Subcutaneous adipose tissue (tissue), 4 donors: ENCODE measurements around the gene ADGRL2. TPM values are rescaled to one million over a fixed set of nuclear protein-coding genes. Genes with fewer than 3 reads are reported as not detected.

ENCODE experiments used
- total RNA-seq, 4 donors: library from RNA; depleted of rRNA; stranded (reverse); fragments of >200 nt; gene quantifications; one replicate each; pipeline ENCODE4 v1.1.0, GENCODE V29; 2016
- TF ChIP-seq, protein P1 (sequence below): fragments of 450-650 bp; IDR thresholded peaks from one replicate; pipeline ENCODE4 v1.5.1; 2016; ENCODE audit warnings: low read depth, mild to moderate bottlenecking, control low read depth, antibody characterized with exemption, moderate library complexity

The ADGRL2 gene
- total RNA-seq, 4 donors from 2014 or later, result 59.7 to 74.2 (median 69.0) TPM

DNA sequence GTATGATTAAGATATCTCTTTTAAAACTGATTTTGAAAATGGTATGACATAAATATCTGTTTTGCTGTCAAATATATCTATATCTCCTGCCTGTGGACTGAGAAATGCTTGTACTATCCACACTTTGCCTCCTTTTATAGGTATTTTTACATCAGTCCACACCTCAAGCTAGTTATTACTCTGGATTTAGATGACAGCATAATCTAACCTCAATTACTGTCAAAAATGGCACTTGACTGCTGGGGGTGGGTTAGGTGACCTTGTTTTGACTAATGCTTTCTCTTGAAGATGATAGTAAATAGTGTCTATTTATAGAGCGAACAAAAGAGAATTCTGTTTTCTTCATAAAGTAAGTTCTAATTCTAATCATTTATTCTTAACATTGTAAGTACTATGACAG lies 9.1 kb downstream of the ADGRL2 start:
- TF ChIP-seq, protein P1, sequence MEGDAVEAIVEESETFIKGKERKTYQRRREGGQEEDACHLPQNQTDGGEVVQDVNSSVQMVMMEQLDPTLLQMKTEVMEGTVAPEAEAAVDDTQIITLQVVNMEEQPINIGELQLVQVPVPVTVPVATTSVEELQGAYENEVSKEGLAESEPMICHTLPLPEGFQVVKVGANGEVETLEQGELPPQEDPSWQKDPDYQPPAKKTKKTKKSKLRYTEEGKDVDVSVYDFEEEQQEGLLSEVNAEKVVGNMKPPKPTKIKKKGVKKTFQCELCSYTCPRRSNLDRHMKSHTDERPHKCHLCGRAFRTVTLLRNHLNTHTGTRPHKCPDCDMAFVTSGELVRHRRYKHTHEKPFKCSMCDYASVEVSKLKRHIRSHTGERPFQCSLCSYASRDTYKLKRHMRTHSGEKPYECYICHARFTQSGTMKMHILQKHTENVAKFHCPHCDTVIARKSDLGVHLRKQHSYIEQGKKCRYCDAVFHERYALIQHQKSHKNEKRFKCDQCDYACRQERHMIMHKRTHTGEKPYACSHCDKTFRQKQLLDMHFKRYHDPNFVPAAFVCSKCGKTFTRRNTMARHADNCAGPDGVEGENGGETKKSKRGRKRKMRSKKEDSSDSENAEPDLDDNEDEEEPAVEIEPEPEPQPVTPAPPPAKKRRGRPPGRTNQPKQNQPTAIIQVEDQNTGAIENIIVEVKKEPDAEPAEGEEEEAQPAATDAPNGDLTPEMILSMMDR, result no peak

DNA sequence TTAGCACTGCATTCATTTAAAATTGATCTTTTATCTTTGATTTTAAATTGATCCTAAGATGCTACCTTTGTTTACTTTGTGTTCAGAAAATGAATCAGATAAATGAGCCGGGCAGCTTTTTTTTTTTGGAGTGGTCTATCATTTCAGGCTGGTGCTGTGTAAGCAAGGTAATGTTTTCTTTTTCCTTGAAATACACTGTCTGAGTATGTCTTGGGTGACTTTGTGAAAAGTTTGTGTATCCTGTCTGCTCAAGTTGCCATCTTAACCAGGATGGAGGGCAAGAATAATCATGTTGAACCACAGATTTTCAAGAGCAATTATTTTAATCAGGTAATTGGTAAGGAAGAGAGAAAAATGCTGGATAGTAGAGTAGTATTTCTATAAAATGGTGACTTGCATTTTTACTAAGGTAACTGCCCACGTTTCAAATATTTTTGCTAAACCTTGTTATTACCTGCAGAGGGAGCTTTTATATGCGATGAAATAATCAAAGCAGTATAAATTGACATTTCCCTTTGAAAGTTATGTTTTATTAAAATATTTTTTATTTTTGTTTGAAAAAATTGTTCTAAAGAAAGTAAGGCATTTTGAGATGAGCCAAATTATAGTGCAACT lies 11.1 kb downstream of the ADGRL2 start:
- TF ChIP-seq, protein P1, result no peak

DNA sequence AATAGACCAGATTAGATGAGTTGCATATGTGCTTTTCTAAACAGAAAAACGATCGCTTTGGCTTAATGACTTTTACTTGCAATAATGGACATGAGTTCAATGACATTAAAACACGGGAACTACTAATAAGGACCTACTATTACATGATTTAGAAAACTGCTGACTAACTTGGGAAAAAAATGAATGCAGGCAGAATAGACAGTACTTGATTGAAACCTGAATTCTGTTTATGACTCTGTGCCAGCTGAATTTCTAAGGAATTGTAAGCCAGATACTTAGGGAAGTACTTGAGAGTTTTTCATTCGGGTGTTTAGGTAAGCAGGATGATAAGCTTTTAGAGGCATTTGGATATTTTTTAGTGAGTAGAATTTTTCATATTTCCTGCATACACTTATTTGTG lies 12.0 kb downstream of the ADGRL2 start:
- TF ChIP-seq, protein P1, result no peak

DNA sequence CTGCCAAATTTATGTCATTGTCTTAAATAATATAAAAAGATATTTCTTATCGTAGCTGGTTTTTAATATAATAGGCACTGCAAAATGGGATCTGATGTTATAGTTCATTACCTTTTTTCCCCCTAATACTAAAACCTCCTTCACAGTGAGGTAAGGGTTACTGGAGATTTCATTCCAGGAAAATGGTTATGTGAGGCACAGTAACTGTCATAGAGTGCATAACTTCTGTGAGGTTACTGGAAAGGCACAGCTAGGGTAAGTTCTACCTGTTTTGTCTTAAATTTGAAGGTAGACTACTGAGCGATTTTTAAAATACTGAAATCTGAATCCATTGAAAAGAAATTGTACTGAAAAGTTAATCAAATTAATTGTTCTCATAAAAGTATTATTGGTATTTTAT lies 13.0 kb downstream of the ADGRL2 start:
- TF ChIP-seq, protein P1, result no peak

DNA sequence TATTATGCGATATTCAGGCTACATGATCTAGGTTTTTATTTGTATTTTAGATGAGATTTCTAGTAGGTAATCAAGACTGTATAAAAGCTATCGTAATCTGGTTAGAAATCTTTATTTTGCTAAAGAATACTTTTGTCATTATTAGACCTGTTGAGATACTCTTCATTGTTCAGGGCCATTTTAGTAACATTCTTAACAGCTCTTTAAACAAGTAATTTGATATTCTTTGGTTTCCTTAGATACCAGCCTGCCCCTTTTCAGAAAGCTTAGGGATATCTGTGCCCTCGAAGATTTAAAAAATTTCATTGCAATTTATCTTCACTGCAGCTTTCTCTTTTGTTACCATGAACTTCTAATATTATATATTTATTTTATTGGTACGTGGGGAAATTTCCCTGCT lies 18.9 kb downstream of the ADGRL2 start:
- TF ChIP-seq, protein P1, result no peak

DNA sequence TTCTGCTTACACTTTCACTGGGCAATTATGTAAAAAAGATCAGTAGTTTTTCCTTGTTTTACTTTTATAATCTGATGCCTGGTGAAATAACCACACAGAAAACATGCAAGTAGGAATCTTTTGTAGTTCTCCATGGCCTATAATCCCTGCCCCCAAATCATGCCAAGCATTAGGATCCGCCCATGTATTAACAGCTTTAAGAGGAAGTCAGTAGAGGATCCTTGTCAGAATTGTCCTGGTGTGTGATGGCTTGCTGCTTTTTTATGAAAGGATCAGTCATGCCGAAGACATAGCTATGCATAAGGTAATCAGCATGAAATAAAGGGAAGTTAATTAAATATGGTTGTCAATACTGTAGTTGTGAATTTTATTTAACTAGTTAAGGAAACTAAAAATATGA lies 20.0 kb downstream of the ADGRL2 start:
- TF ChIP-seq, protein P1, result no peak

DNA sequence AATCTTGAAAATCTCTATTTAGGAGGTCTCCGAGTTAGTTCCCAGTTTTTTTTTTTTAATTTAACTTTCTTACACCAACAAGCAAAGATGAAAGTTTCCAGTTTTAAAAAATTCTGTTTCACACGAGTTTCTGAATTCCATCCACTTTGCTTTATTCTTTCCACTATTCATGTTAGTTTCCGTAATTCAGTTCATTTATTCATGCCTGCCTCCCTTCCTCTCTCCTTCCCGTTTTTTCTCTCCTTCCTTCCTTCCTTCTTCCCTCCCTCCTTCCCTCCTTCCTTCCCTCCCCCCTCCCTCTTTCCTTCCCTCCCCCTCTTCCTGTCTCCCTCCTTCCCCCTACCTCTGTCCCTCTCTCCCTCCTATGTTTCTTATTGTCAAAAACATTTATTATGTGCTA lies 22.3 kb downstream of the ADGRL2 start:
- TF ChIP-seq, protein P1, result no peak
